RWPE1 (cell line): Measurements from ENCODE around the gene CRAT.
"Not testable (repeated sequence)": the region's sequence is repeated elsewhere in the genome, so short reads cannot be mapped to it uniquely, and the experiment has no call there.

ENCODE experiments used
- CTCF ChIA-PET: fragments of 350-600 bp; sonication (Branson Sonifier 250); formaldehyde crosslinking; extraction: SDS; loops from one replicate; lab custom pipeline; 2021; lab: Yijun Ruan, JAX
- POLR2A ChIA-PET: fragments of 400-600 bp; formaldehyde crosslinking; extraction: SDS; loops from one replicate; lab custom pipeline; 2020; ENCODE audit warnings: antibody characterized with exemption; ENCODE audit not compliant: low non-redundant PET; lab: Yijun Ruan, JAX
- DNase-seq: peaks from one replicate; pipeline ENCODE4 v3.0.0; 2012; ENCODE audit warnings: low spot score
- H3K27ac ChIP-seq: fragments of 450-650 bp; 2 replicates; pipeline ENCODE4 v1.5.1; 2017
- TF ChIP-seq, protein P1 (sequence below): fragments of 450-650 bp; conservative IDR thresholded peaks from 2 replicates; pipeline ENCODE4 v1.5.1; 2017; ENCODE audit warnings: low read depth, mild to moderate bottlenecking

The CRAT gene

DNA sequence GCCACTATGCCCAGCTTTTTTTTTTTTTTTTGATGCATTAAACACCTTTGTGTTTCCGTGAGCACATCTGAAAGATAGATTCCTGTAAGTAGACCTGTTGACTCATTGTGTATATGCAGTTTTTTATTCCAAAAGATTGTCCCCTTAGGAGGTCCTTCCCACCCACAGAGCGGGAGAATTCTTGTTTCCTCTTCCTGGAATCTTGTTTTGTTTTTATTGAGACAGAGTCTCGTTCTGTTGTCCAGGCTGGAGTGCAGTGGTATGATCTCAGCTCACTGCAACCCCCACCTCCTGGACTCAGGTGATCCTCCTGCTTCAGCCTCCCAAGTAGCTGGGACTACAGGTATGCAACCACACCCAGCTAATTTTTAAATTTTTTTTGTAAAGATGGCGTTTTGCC lies 8.2 kb upstream of the CRAT start:
- ChIA-PET POLR2A (no interaction called here), CTCF (interaction anchor here (0.6 to 0.7 kb wide), 4 partner anchors 45 to 1444 kb away, joined by 3 read pairs; no protein-coding TSS in a partner anchor)
- no peak overlapping the region for H3K27ac ChIP-seq
- TF ChIP-seq, protein P1, sequence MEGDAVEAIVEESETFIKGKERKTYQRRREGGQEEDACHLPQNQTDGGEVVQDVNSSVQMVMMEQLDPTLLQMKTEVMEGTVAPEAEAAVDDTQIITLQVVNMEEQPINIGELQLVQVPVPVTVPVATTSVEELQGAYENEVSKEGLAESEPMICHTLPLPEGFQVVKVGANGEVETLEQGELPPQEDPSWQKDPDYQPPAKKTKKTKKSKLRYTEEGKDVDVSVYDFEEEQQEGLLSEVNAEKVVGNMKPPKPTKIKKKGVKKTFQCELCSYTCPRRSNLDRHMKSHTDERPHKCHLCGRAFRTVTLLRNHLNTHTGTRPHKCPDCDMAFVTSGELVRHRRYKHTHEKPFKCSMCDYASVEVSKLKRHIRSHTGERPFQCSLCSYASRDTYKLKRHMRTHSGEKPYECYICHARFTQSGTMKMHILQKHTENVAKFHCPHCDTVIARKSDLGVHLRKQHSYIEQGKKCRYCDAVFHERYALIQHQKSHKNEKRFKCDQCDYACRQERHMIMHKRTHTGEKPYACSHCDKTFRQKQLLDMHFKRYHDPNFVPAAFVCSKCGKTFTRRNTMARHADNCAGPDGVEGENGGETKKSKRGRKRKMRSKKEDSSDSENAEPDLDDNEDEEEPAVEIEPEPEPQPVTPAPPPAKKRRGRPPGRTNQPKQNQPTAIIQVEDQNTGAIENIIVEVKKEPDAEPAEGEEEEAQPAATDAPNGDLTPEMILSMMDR, result no peak
- no peak for DNase-seq

DNA sequence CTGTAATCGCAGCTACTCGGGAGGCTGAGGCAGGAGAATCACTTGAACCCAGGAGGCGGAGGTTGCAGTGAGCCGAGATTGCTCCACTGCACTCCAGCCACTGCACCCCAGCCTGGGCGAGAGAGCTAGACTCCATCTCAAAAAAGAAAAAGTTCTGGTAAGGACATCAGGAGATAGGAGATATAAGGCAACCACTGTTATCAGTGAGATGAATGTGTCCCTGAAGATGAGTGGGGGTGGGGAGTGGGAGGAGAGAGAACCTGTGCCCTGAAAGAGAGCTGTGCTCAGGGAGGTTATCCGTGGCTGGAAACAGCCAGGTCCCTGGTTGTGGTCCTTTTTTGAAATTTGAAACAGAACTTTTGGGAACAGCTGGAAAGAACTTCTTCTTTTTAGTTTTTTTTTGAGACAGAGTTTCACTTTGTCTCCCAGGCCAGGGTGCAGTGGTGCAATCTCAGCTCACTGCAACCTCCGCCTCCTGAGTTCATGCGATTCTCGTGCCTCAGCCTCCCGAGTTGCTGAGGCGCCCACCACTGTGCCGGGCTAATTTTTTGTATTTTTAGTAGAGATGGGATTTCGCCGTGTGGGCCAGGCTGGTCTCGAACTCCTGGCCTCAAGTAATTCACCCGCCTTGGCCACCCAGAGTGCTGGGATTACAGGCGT lies 3.2 kb upstream of the CRAT start:
- peak overlapping the region; percentile 94 for H3K27ac ChIP-seq
- DNase-seq, result no peak
- ChIA-PET POLR2A (no interaction called here), CTCF (interaction anchor here (0.6 to 3.3 kb wide), 3 partner anchors 17 to 529 kb away, joined by 3 to 18 read pairs (median 4); no protein-coding TSS in a partner anchor)
- TF ChIP-seq, protein P1, result no peak

DNA sequence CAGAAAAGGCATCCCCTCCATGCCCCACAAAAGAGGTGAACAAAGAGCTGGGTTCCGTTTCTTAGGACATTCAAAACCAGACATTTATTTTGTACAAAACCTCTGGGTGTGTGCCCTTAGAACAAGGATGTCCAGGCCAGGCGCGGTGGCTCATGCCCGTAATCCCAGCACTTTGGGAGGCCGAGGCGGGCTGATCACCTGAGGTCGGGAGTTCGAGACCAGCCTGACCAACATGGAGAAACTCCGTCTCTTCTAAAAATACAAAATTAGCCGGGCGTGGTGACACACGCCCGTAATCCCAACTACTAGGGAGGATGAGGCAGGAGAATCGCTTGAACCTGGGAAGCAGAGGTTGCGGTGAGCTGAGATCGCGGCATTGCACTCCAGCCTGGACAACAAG lies 1.9 kb upstream of the CRAT start:
- POLR2A ChIA-PET, DNase-seq: not testable (repeated sequence)
- CTCF ChIA-PET, result interaction anchor here (0.6 to 3.3 kb wide), 6 partner anchors 18 to 499 kb away, joined by 3 to 18 read pairs (median 4); no protein-coding TSS in a partner anchor
- H3K27ac ChIP-seq, result peak overlapping the region; percentile 94

DNA sequence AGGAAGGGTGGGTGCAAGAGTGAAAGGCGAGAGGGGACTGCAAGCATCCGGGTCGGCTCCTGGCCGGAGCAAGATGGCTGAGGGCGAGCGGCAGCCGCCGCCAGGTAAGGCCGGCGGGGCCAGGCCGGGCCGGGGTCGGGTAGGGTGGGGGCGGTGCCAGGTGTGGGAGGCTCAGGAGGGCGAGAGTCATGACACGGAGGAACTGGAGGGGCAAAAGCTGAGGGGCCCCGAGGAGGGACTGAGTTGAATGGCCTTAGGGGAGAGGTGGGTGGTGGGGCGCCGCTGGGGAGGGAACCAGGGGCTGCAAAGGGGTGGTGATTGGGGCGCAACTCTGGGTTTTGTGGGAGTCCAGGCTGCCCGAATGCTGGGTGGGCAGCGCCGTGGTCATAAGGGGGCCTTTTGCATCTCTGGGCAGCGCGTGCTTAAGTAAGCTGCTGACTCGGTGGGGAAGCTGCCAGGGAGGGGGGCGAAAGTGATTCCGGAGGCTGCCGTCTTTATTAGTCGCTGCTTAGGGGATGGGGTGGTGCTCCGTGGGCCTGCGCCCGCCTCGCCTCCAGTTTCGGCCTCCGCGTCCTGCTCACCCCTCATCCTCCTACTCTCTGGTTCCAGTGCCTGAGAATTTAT lies 1.0 kb upstream of the CRAT start:
- DNase-seq, result peak; percentile 73
- CTCF ChIA-PET, result interaction anchor here (0.6 to 3.3 kb wide), 4 partner anchors 19 to 499 kb away, joined by 3 to 18 read pairs (median 4); no protein-coding TSS in a partner anchor
- TF ChIP-seq, protein P1, result no peak
- POLR2A ChIA-PET, result no interaction called here
- peak overlapping the region; percentile 94 for H3K27ac ChIP-seq

DNA sequence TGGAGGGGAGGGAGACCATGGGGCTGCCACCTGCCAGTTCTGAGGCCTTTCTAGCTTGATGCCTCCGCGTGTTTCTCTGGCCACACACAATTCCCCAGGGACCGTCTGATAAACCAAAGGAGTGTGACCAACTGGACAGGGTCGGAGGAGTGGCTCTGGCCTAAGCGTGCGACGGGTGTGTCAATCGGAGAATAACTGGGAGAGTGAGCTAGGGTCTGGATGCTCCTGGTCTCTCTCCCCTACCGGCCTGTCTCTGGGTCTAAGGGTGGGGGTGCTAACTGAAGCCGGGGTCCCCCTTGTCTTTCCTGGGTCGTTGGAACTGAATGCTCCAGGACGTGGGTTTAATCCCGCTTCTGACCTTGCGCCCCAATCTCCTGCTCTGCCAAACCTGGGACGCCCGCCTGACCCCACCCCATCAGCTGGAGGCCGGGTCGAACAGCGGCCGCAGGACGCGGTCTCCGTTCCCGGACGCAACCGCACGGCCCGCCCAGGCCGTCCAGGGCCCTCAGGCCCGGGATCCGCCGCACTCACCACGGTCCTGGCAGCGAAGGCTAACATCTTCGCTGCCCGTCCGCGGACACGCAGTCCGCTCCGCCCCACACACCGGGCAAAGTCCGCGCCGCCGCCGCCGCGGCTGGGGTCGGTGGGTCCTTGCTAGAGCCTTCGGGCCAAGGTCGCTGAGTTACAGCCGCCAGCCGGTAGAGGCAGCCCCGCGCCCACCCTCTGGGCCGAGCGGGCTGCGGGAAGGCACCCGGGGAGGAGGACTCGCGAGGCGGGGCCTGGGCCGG lies 447 bp downstream of the CRAT start:
- ChIA-PET CTCF (interaction anchor here (1.6 kb wide), 1 partner anchor 64 kb away, joined by 9 read pairs; no protein-coding TSS in a partner anchor), POLR2A (interaction anchor here (0.6 kb wide), 2 partner anchors 43 to 516 kb away, joined by 3 to 5 read pairs; partner anchors contain the start of gene NTMT1)
- TF ChIP-seq, protein P1, result no peak
- DNase-seq, result no peak
- H3K27ac ChIP-seq, result peak overlapping the region; percentile 94

DNA sequence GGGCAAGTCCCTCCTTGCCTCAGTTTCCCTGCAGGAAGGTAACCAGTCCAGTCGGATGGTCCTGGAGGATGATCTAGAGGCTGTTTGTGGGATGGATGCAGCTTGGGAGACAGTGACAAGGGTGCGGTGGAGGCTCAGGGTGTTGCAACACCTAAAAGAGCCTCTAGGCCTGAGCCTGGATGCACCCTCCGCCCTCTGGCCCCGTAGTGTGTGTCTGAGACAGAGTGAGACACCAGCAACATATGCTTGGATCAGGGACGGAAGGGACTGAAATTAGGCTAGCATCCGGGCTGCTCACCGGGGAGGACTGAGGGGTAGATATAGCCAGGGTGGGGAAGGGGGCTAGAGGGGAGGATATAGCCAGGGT lies 1.1 kb downstream of the CRAT start:
- CTCF ChIA-PET, result interaction anchor here (1.6 kb wide), 1 partner anchor 64 kb away, joined by 9 read pairs; no protein-coding TSS in a partner anchor
- TF ChIP-seq, protein P1, result no peak
- H3K27ac ChIP-seq, result peak overlapping the region; percentile 94
- POLR2A ChIA-PET, result no interaction called here
- peak; percentile 54 for DNase-seq
